ENCODE measurements around the gene NUDT5. TPM values are rescaled to one million over a fixed set of nuclear protein-coding genes. Genes with fewer than 3 reads are reported as not detected.
"Not testable (repeated sequence)": the region's sequence is repeated elsewhere in the genome, so short reads cannot be mapped to it uniquely, and the experiment has no call there.

Gene NUDT5
- total RNA-seq, 4 donors from 2014 or later = 12.5 to 38.9 (median 17.8) TPM

DNA sequence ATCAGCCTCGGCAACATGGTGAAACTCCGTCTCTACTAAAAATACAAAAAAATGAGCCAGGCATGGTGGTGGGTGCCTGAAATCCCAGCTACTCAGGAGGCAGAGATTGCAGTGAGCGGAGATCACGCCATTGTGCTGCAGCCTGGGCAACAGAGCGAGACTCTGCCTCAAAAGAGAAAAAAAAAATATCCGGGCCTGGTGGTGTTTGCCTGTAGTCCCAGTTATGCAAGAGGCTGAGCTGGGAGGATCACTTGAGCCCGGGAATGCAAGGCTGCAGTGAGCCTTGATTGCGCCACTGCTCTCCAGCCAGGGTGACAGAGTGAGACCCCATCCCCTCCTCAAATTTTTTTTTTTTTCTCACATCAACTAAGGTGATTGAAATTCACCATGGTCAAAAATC, 43.1 kb upstream of the NUDT5 start:
- Histone ChIP-seq H3K4me1 (peaks cover 0 to 18% (median 8%) of the 10 kb centered on the region in 4 donors), H3K27me3 (no peaks in the 10 kb centered on the region), H3K9me3 (no peaks in the 10 kb centered on the region), H3K27ac (no peak overlapping the region), H3K4me3 (no peak overlapping the region), H3K36me3 (peaks cover 0 to 18% (median 7%) of the 10 kb centered on the region in 4 donors)
- intact Hi-C loops (cut with DNase I; ENCODE audit: low total_unique reads) (no loop called here), in situ Hi-C loops (cut with MboI; ENCODE audit: low pct_ligation_motif_present in 1 of 4, low pct_unique_long_range_greater_than_20kb in 1 of 4, low sequenced_read_pairs in 3 of 4) (no loop called here)
- TF ChIP-seq POLR2AphosphoS5 (IDR thresholded peaks at IDR 0.05) = no peak
- no peak for DNase-seq
- WGBS, 2 donors (ENCODE audit: low coverage in 1 of 2) = 97 to 100% methylated on average over 4 to 8 of the region's 8 CpGs

DNA sequence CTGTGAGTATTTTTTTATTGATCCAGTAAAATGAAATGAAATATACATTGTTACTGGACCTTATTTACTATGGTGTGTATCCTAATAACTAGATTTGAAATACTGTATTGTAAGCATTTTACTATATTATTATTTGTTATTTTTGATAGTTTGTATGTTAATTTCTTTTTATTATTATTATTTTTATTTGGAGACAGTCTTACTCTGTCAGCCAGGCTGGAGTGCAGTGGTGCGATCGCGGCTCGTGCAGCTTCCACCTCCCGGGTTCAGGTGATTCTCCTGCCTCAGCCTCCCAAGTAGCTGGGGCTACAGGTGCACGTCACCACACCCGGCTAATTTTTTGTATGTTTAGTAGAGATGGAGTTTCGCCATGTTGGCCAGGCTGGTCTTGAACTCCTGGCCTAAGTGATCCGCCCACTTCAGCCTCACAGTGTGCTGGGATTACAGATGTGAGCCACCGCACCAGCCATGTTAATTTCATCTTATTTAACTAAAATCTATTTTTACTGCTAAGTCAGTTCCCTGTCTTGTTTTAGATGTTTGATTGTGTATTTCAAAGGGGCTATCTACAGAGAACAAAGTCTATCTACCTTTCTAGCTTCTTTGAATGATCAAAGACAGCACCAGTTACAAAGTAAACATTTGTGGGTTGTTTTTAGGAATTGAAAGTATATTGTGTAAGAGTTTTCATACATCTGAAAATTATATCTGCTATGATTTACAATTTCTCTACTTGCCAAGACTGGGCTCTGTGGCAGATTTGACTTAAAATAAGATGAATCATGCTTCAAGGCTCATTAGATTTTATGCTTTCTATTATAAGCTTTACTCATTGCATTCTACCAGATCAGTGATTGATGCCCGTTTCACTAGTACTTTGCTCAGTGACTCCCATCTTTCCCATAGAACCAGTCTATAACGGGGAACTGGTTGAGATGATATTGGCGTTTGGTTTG, 41.9 kb upstream of the NUDT5 start:
- H3K27ac ChIP-seq = no peak overlapping the region

DNA sequence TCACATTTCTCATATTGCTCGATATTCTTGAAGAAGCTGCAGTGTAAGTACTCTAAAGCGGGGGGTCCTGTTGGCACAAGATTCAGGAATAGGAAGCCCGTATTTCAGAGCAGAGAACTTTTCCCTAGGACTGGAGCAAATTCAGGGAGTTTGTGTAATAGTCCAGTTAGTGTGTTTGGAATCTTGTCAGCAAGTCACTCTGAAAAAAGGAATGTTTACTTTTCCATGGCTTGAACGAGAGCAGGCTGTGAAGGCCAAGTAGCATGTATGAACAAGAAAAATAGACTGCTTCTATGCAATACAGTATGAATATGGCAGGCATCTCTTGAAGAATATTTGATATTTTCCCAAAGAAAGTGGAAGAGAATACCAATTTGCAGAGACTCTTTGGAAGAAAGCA, 40.1 kb upstream of the NUDT5 start:
- intact Hi-C loops (cut with DNase I; ENCODE audit: low total_unique reads) = no loop called here
- peak overlapping the region in 3 of 4 donors; percentile 35 to 41 (median 41) for H3K27ac ChIP-seq
- in situ Hi-C loops (cut with MboI; ENCODE audit: low pct_ligation_motif_present in 1 of 4, low pct_unique_long_range_greater_than_20kb in 1 of 4, low sequenced_read_pairs in 3 of 4) = no loop called here
- H3K36me3 ChIP-seq = peaks cover 0 to 30% (median 11%) of the 10 kb centered on the region in 4 donors
- no peaks in the 10 kb centered on the region for H3K4me1 ChIP-seq
- no peaks in the 10 kb centered on the region for H3K27me3 ChIP-seq
- WGBS, 2 donors (ENCODE audit: low coverage in 1 of 2) = 47 to 68% methylated on average over 4 of the region's 4 CpGs
- no peak overlapping the region for H3K4me3 ChIP-seq
- no peak for DNase-seq
- H3K9me3 ChIP-seq = no peaks in the 10 kb centered on the region
- no peak for TF ChIP-seq POLR2A (IDR thresholded peaks at IDR 0.05)
- no peak for TF ChIP-seq POLR2AphosphoS5 (IDR thresholded peaks at IDR 0.05)
- TF ChIP-seq EP300 (IDR thresholded peaks at IDR 0.05; ENCODE audit: low read depth) = no peak
- TF ChIP-seq, protein P1, sequence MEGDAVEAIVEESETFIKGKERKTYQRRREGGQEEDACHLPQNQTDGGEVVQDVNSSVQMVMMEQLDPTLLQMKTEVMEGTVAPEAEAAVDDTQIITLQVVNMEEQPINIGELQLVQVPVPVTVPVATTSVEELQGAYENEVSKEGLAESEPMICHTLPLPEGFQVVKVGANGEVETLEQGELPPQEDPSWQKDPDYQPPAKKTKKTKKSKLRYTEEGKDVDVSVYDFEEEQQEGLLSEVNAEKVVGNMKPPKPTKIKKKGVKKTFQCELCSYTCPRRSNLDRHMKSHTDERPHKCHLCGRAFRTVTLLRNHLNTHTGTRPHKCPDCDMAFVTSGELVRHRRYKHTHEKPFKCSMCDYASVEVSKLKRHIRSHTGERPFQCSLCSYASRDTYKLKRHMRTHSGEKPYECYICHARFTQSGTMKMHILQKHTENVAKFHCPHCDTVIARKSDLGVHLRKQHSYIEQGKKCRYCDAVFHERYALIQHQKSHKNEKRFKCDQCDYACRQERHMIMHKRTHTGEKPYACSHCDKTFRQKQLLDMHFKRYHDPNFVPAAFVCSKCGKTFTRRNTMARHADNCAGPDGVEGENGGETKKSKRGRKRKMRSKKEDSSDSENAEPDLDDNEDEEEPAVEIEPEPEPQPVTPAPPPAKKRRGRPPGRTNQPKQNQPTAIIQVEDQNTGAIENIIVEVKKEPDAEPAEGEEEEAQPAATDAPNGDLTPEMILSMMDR (IDR thresholded peaks at IDR 0.05) = no peak

More for the DNA sequence above, 41.9 kb upstream of the NUDT5 start:
- peaks cover 0 to 16% (median 8%) of the 10 kb centered on the region in 4 donors for H3K4me1 ChIP-seq
- 71 to 77% methylated on average over 6 to 13 of the region's 13 CpGs for WGBS, 2 donors (ENCODE audit: low coverage in 1 of 2)
- no peak overlapping the region for H3K4me3 ChIP-seq
- H3K36me3 ChIP-seq = peaks cover 0 to 18% (median 7%) of the 10 kb centered on the region in 4 donors
- in situ Hi-C loops (cut with MboI; ENCODE audit: low pct_ligation_motif_present in 1 of 4, low pct_unique_long_range_greater_than_20kb in 1 of 4, low sequenced_read_pairs in 3 of 4) = no loop called here
- TF ChIP-seq POLR2A (IDR thresholded peaks at IDR 0.05) = no peak
- TF ChIP-seq EP300 (IDR thresholded peaks at IDR 0.05; ENCODE audit: low read depth) = no peak
- TF ChIP-seq, protein P1 (IDR thresholded peaks at IDR 0.05) = no peak
- TF ChIP-seq POLR2AphosphoS5 (IDR thresholded peaks at IDR 0.05) = no peak
- H3K27me3 ChIP-seq = no peaks in the 10 kb centered on the region
- H3K9me3 ChIP-seq = no peaks in the 10 kb centered on the region
- DNase-seq = no peak
- intact Hi-C loops (cut with DNase I; ENCODE audit: low total_unique reads) = no loop called here

DNA sequence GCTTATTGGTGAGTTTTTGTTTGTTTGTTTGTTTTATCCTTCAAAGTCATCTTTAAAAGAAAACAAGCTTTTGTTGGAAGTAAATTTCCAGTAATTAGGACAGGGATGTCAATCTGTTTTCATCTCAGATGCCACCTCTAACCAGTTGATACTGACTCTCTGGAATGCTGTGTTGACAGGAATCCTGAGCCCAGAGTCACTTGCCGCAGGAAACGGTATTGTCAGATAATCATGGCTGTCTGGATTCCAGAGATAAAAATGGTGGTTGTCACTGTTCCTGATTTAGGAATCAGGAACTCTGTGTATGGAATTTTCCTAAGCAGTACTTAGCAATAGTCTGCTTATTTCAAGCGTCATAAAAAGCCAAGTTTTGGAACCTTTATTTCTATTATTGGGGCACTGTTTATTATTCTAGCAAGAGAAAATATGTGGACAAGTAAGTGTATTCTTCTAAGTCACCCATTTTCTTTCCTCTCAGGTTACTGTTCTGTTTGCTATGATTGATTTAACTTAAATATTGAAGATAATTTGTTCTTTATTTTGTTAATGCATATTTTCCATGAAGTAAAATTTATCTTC, 39.5 kb upstream of the NUDT5 start:
- no peak for DNase-seq
- in situ Hi-C loops (cut with MboI; ENCODE audit: low pct_ligation_motif_present in 1 of 4, low pct_unique_long_range_greater_than_20kb in 1 of 4, low sequenced_read_pairs in 3 of 4) = no loop called here
- Histone ChIP-seq H3K4me3 (no peak overlapping the region), H3K9me3 (no peaks in the 10 kb centered on the region), H3K27ac (peak overlapping the region in 3 of 4 donors; percentile 35 to 41 (median 41)), H3K36me3 (peaks cover 0 to 31% (median 11%) of the 10 kb centered on the region in 4 donors), H3K4me1 (no peaks in the 10 kb centered on the region), H3K27me3 (no peaks in the 10 kb centered on the region)
- intact Hi-C loops (cut with DNase I; ENCODE audit: low total_unique reads) = no loop called here
- 79 to 100% methylated on average over 1 to 3 of the region's 3 CpGs for WGBS, 2 donors (ENCODE audit: low coverage in 1 of 2)
- no peak for TF ChIP-seq POLR2AphosphoS5 (IDR thresholded peaks at IDR 0.05)

DNA sequence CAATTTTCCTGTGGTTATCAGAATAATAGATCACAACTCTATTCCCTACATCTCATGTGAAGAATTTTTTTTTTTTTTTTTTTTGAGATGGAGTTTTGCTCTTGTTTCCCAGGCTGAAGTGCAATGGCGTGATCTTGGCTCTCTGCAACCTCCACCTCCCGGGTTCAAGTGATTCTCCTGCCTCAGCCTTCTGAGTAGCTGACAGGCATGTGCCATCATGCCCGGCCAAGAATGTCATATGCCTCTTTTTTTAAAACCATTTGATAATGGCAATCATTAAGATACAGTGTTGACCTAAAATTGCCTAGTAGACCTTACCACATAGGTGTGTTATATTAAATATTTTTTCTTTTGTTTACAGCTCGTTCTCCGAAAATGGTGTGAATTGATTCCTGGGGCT, 39.0 kb upstream of the NUDT5 start:
- H3K27ac ChIP-seq = peak overlapping the region in 1 of 4 donors; percentile 41
- intact Hi-C loops (cut with DNase I; ENCODE audit: low total_unique reads); H3K4me1 ChIP-seq; H3K4me3 ChIP-seq; in situ Hi-C loops (cut with MboI; ENCODE audit: low pct_ligation_motif_present in 1 of 4, low pct_unique_long_range_greater_than_20kb in 1 of 4, low sequenced_read_pairs in 3 of 4); H3K9me3 ChIP-seq; DNase-seq; H3K27me3 ChIP-seq: not testable (repeated sequence)
- WGBS, 2 donors (ENCODE audit: low coverage in 1 of 2) = 99% methylated on average over 5 of the region's 5 CpGs
- H3K36me3 ChIP-seq = peaks cover 0 to 35% (median 11%) of the 10 kb centered on the region in 4 donors
